Measurements from ENCODE around the gene CAMK1D. TPM values are rescaled to one million over a fixed set of nuclear protein-coding genes. Genes with fewer than 3 reads are reported as not detected.

Gene CAMK1D
- total RNA-seq, 1 donor from 2014 or later: 12.8 TPM

- H3K27ac ChIP-seq: no peak overlapping the region
- H3K9me3 ChIP-seq: no peaks in the 10 kb centered on the region
- H3K4me3 ChIP-seq: no peak overlapping the region
- H3K27me3 ChIP-seq: no peaks in the 10 kb centered on the region
- intact Hi-C loops (cut with DNase I): no loop called here
- H3K4me1 ChIP-seq: peaks cover 27% of the 10 kb centered on the region
- no peaks in the 10 kb centered on the region for H3K36me3 ChIP-seq
- no peak for TF ChIP-seq POLR2A (IDR thresholded peaks at IDR 0.05)
- TF ChIP-seq CTCF (IDR thresholded peaks at IDR 0.05): no peak
- no peak for TF ChIP-seq POLR2AphosphoS5 (IDR thresholded peaks at IDR 0.05; ENCODE audit: insufficient read depth in 1 of 2, low read depth in 1 of 2)
- no peak for DNase-seq (ENCODE audit: extremely low spot score in 2 of 2)
Measured at GRCh38 chr10:12842310-12842709, 493.0 kb downstream of the CAMK1D start.

GRCh38 chr10:12843296-12843945, 494.1 kb downstream of the CAMK1D start:
- Histone ChIP-seq H3K27ac (no peak overlapping the region), H3K4me3 (no peak overlapping the region), H3K36me3 (no peaks in the 10 kb centered on the region), H3K4me1 (peaks cover 29% of the 10 kb centered on the region), H3K27me3 (no peaks in the 10 kb centered on the region), H3K9me3 (no peaks in the 10 kb centered on the region)
- DNase-seq (ENCODE audit: extremely low spot score in 2 of 2): no peak
- TF ChIP-seq CTCF (IDR thresholded peaks at IDR 0.05): no peak
- TF ChIP-seq POLR2A (IDR thresholded peaks at IDR 0.05): no peak
- no peak for TF ChIP-seq POLR2AphosphoS5 (IDR thresholded peaks at IDR 0.05; ENCODE audit: insufficient read depth in 1 of 2, low read depth in 1 of 2)
- intact Hi-C loops (cut with DNase I): no loop called here

- TF ChIP-seq POLR2AphosphoS5 (IDR thresholded peaks at IDR 0.05; ENCODE audit: insufficient read depth in 1 of 2, low read depth in 1 of 2): peak in 1 of 2 donors; percentile 88
- TF ChIP-seq POLR2A (IDR thresholded peaks at IDR 0.05): no peak
- no peak for TF ChIP-seq CTCF (IDR thresholded peaks at IDR 0.05)
- Histone ChIP-seq H3K36me3 (no peaks in the 10 kb centered on the region), H3K4me1 (peaks cover 39% of the 10 kb centered on the region), H3K4me3 (no peak overlapping the region), H3K27me3 (no peaks in the 10 kb centered on the region), H3K27ac (peak overlapping the region; percentile 58), H3K9me3 (no peaks in the 10 kb centered on the region)
- no peak for DNase-seq (ENCODE audit: extremely low spot score in 2 of 2)
- intact Hi-C loops (cut with DNase I): no loop called here
Measured at GRCh38 chr10:12844811-12845483, 495.6 kb downstream of the CAMK1D start.

GRCh38 chr10:12846718-12847117, 497.4 kb downstream of the CAMK1D start:
- no peak overlapping the region for H3K27ac ChIP-seq
- no peaks in the 10 kb centered on the region for H3K9me3 ChIP-seq
- H3K4me1 ChIP-seq: peaks cover 42% of the 10 kb centered on the region
- no peak overlapping the region for H3K4me3 ChIP-seq
- no peak for DNase-seq (ENCODE audit: extremely low spot score in 2 of 2)
- no peaks in the 10 kb centered on the region for H3K36me3 ChIP-seq
- intact Hi-C loops (cut with DNase I): no loop called here
- TF ChIP-seq CTCF (IDR thresholded peaks at IDR 0.05): no peak
- no peak for TF ChIP-seq POLR2AphosphoS5 (IDR thresholded peaks at IDR 0.05; ENCODE audit: insufficient read depth in 1 of 2, low read depth in 1 of 2)
- TF ChIP-seq POLR2A (IDR thresholded peaks at IDR 0.05): no peak
- H3K27me3 ChIP-seq: no peaks in the 10 kb centered on the region

- Histone ChIP-seq H3K27ac (no peak overlapping the region), H3K36me3 (no peaks in the 10 kb centered on the region), H3K4me1 (peaks cover 42% of the 10 kb centered on the region), H3K4me3 (no peak overlapping the region), H3K27me3 (no peaks in the 10 kb centered on the region), H3K9me3 (no peaks in the 10 kb centered on the region)
- DNase-seq (ENCODE audit: extremely low spot score in 2 of 2): no peak
- TF ChIP-seq POLR2A (IDR thresholded peaks at IDR 0.05) (no peak), CTCF (IDR thresholded peaks at IDR 0.05) (no peak), POLR2AphosphoS5 (IDR thresholded peaks at IDR 0.05; ENCODE audit: insufficient read depth in 1 of 2, low read depth in 1 of 2) (no peak)
- intact Hi-C loops (cut with DNase I): no loop called here
Measured at GRCh38 chr10:12847361-12847975, 498.1 kb downstream of the CAMK1D start.
